CD14-positive monocyte (primary cell): Measurements from ENCODE around the gene VSTM2B. TPM values are rescaled to one million over a fixed set of nuclear protein-coding genes. Genes with fewer than 3 reads are reported as not detected.

ENCODE experiments used
- DNase-seq, 3 donors: peaks; one replicate each; pipeline ENCODE4 v3.0.0-alpha.2; 2011 to 2022
- H2AFZ ChIP-seq: 2 replicates; pipeline ENCODE4 v1.6.0; 2012; ENCODE audit warnings: mild to moderate bottlenecking, low read depth, low read length, inconsistent platforms; ENCODE audit not compliant: insufficient read depth, poor library complexity, severe bottlenecking
- H3K27ac ChIP-seq, 2 donors: 1 replicate in 1 of 2; 2 replicates in 1 of 2; pipeline ENCODE4 v1.5.1; 2012 to 2013; ENCODE audit warnings: low read length in 2 of 2, control low read depth in 1 of 2, inconsistent platforms in 1 of 2, low read depth in 1 of 2, mild to moderate bottlenecking in 1 of 2
- H3K27me3 ChIP-seq, 2 donors: one replicate each; pipeline versions ENCODE4 v1.6.0 to v1.6.1; 2011 to 2013; ENCODE audit warnings: low read length in 2 of 2; ENCODE audit not compliant: control insufficient read depth in 2 of 2, insufficient read depth in 2 of 2
- H3K36me3 ChIP-seq, 2 donors: replicated peaks in 1 of 2; 1 replicate in 1 of 2; 2 replicates in 1 of 2; pipeline versions ENCODE4 v1.5.1 to v1.6.1; 2012 to 2013; ENCODE audit warnings: low read length in 2 of 2, control low read depth in 1 of 2, inconsistent platforms in 1 of 2, mild to moderate bottlenecking in 1 of 2; ENCODE audit not compliant: insufficient read depth in 2 of 2, control insufficient read depth in 1 of 2
- H3K4me1 ChIP-seq, 2 donors: 1 replicate in 1 of 2; 2 replicates in 1 of 2; pipeline versions ENCODE4 v1.5.1 to v1.6.1; 2012 to 2013; ENCODE audit warnings: low read length in 2 of 2, control low read depth in 1 of 2, inconsistent platforms in 1 of 2, mild to moderate bottlenecking in 1 of 2, moderate library complexity in 1 of 2; ENCODE audit not compliant: insufficient read depth in 2 of 2, control insufficient read depth in 1 of 2
- H3K4me2 ChIP-seq: replicated peaks from 2 replicates; pipeline ENCODE3; 2012; ENCODE audit warnings: low read length, moderate library complexity, mild to moderate bottlenecking; ENCODE audit not compliant: poor library complexity, severe bottlenecking; ENCODE audit errors: extremely low read depth
- H3K4me3 ChIP-seq, 3 experiments: fragments of 200-600 bp in 1 of 3; sonication (generic) in 1 of 3; replicated peaks in 1 of 3; 1 replicate in 2 of 3; 2 replicates in 1 of 3; pipeline ENCODE4 v1.5.1; 2011 to 2013; ENCODE audit warnings: low read length in 3 of 3, mild to moderate bottlenecking in 3 of 3, control low read depth in 2 of 3, low read depth in 2 of 3, inconsistent platforms in 1 of 3, moderate library complexity in 1 of 3
- H3K79me2 ChIP-seq: 2 replicates; pipeline ENCODE4 v1.6.0; 2012; ENCODE audit warnings: mild to moderate bottlenecking, control low read depth, inconsistent platforms, low read length, moderate library complexity; ENCODE audit not compliant: insufficient read depth
- H3K9ac ChIP-seq: 2 replicates; pipeline ENCODE4 v1.6.0; 2017; ENCODE audit warnings: low read length, mild to moderate bottlenecking; ENCODE audit not compliant: insufficient read depth, poor library complexity, severe bottlenecking
- H3K9me3 ChIP-seq, 2 donors: replicated peaks in 1 of 2; 1 replicate in 1 of 2; 2 replicates in 1 of 2; pipeline versions ENCODE4 v1.5.1 to v1.6.1; 2012 to 2013; ENCODE audit warnings: low read length in 2 of 2, control low read depth in 1 of 2; ENCODE audit not compliant: control insufficient read depth in 1 of 2, insufficient read depth in 1 of 2
- H4K20me1 ChIP-seq: 2 replicates; pipeline ENCODE4 v1.6.0; 2012; ENCODE audit warnings: mild to moderate bottlenecking, low read length, control low read depth, moderate library complexity; ENCODE audit not compliant: insufficient read depth
- H3K27ac Mint-ChIP-seq, 7 donors: one replicate each; pipeline ENCODE4 v1.8.0; 2020; ENCODE audit warnings: mild to moderate bottlenecking in 7 of 7, mixed read lengths in 7 of 7, moderate library complexity in 6 of 7, inconsistent platforms in 2 of 7
- H3K27me3 Mint-ChIP-seq, 3 donors: one replicate each; pipeline ENCODE4 v1.8.0; 2021 to 2022; ENCODE audit warnings: low read depth in 3 of 3, mild to moderate bottlenecking in 3 of 3, mixed read lengths in 3 of 3, moderate library complexity in 3 of 3, inconsistent platforms in 1 of 3
- H3K36me3 Mint-ChIP-seq, 2 donors: one replicate each; pipeline ENCODE4 v1.8.0; 2020; ENCODE audit warnings: mixed read lengths in 2 of 2, inconsistent platforms in 1 of 2, mild to moderate bottlenecking in 1 of 2
- H3K4me1 Mint-ChIP-seq: one replicate; pipeline ENCODE4 v1.8.0; 2020; ENCODE audit warnings: mild to moderate bottlenecking, mixed read lengths
- H3K4me3 Mint-ChIP-seq, 2 donors: one replicate each; pipeline ENCODE4 v1.8.0; 2020; ENCODE audit warnings: mild to moderate bottlenecking in 2 of 2, mixed read lengths in 2 of 2, moderate library complexity in 1 of 2
- H3K9me3 Mint-ChIP-seq, 7 donors: one replicate each; pipeline ENCODE4 v1.8.0; 2020 to 2022; ENCODE audit warnings: mixed read lengths in 7 of 7, mild to moderate bottlenecking in 6 of 7, moderate library complexity in 6 of 7, inconsistent platforms in 2 of 7
- CTCF ChIP-seq: fragments of 200-600 bp; IDR thresholded peaks from one replicate; pipeline ENCODE4 v1.8.0; 2022; ENCODE audit warnings: antibody characterized with exemption, mild to moderate bottlenecking
- WGBS: methylation state at CpG from one replicate; pipeline ENCODE4 v1.1.5; 2013; ENCODE audit warnings: missing lambda C conversion rate; ENCODE audit not compliant: insufficient coverage; 5-methylcytosine and 5-hydroxymethylcytosine counted together
- intact Hi-C, 2 donors: fragments of 100-400 bp; cut with micrococcal nuclease; formaldehyde crosslinking; loops; one replicate each; pipeline versions ENCODE4 v1.15.0 to v1.15.1; 2023
- polyA plus RNA-seq, 3 donors: library from polyadenylated mRNA; depleted of rRNA in 1 of 3; unstranded in 2 of 3; stranded (reverse) in 1 of 3; fragments of 300-500 nt in 2 of 3; fragments of >200 nt in 1 of 3; fragmentation: Illumina TruSeq in 2 of 3; gene quantifications; 1 replicate in 2 of 3; 2 replicates in 1 of 3; pipeline ENCODE4 v1.2.3, GENCODE V29; 2012 to 2021

The VSTM2B gene
- polyA plus RNA-seq, 3 donors: not detected

GRCh38 chr19:29567366-29567915, 41.6 kb downstream of the VSTM2B start:
- Histone ChIP-seq H3K36me3 (no peaks in the 10 kb centered on the region), H3K4me3 (no peak overlapping the region), H4K20me1 (no peaks in the 10 kb centered on the region), H3K4me2 (no peak overlapping the region), H3K9ac (no peak overlapping the region), H3K27ac (no peak overlapping the region), H2AFZ (no peak overlapping the region), H3K79me2 (no peaks in the 10 kb centered on the region), H3K9me3 (no peaks in the 10 kb centered on the region), H3K4me1 (no peaks in the 10 kb centered on the region), H3K27me3 (no peaks in the 10 kb centered on the region)
- DNase-seq: no peak
- H3K36me3 Mint-ChIP-seq: no peaks in the 10 kb centered on the region
- 80% methylated on average over 1 of the region's 2 CpGs for WGBS
- no peak overlapping the region for H3K27ac Mint-ChIP-seq
- intact Hi-C loops: no loop called here
- TF ChIP-seq CTCF: no peak
- peaks cover 6 to 18% (median 7%) of the 10 kb centered on the region in 3 donors for H3K27me3 Mint-ChIP-seq
- peaks cover 0 to 2% (median 0%) of the 10 kb centered on the region in 7 donors for H3K9me3 Mint-ChIP-seq
- H3K4me1 Mint-ChIP-seq: no peaks in the 10 kb centered on the region
- H3K4me3 Mint-ChIP-seq: no peak overlapping the region

- TF ChIP-seq CTCF: no peak
- Histone ChIP-seq H3K4me2 (no peak overlapping the region), H3K4me3 (no peak overlapping the region), H3K79me2 (no peaks in the 10 kb centered on the region), H3K27ac (no peak overlapping the region), H3K9ac (no peak overlapping the region), H3K4me1 (no peaks in the 10 kb centered on the region), H3K36me3 (no peaks in the 10 kb centered on the region), H3K9me3 (no peaks in the 10 kb centered on the region), H3K27me3 (no peaks in the 10 kb centered on the region), H2AFZ (no peak overlapping the region), H4K20me1 (no peaks in the 10 kb centered on the region)
- peak overlapping the region in 1 of 7 donors; percentile 45 for H3K27ac Mint-ChIP-seq
- no peaks in the 10 kb centered on the region for H3K36me3 Mint-ChIP-seq
- no peak for DNase-seq
- no peaks in the 10 kb centered on the region for H3K4me1 Mint-ChIP-seq
- H3K27me3 Mint-ChIP-seq: peaks cover 7 to 15% (median 7%) of the 10 kb centered on the region in 3 donors
- WGBS: 78% methylated on average over 16 of the region's 22 CpGs
- intact Hi-C loops: no loop called here
- H3K9me3 Mint-ChIP-seq: peaks cover 0 to 2% (median 0%) of the 10 kb centered on the region in 7 donors
- no peak overlapping the region for H3K4me3 Mint-ChIP-seq
These were observed 42.5 kb downstream of the VSTM2B start for GRCh38 chr19:29568036-29569025.
